BE2C (cell line): ENCODE measurements around the gene BCKDHA.

Experiments
- DNase-seq: peaks from one replicate; pipeline ENCODE4 v3.0.0-alpha.2; 2020
- H3K27me3 ChIP-seq: fragments of 250-450 bp; sonication (Bioruptor Pico); 2 replicates; pipeline ENCODE4 v1.5.1; 2020; ENCODE audit warnings: mild to moderate bottlenecking
- H3K36me3 ChIP-seq: fragments of 250-450 bp; sonication (Bioruptor Pico); 2 replicates; pipeline ENCODE4 v1.5.1; 2020; ENCODE audit warnings: mild to moderate bottlenecking
- H3K4me1 ChIP-seq: fragments of 250-450 bp; sonication (Bioruptor Pico); 2 replicates; pipeline ENCODE4 v1.5.1; 2020
- H3K4me3 ChIP-seq: 2 replicates; pipeline ENCODE4 v1.5.1; 2011; ENCODE audit warnings: low read depth, low read length
- H3K9me3 ChIP-seq: fragments of 250-450 bp; sonication (Bioruptor Pico); 2 replicates; pipeline ENCODE4 v1.5.1; 2020
- CTCF ChIP-seq: IDR thresholded peaks from 2 replicates; pipeline ENCODE4 v1.5.1; 2012; ENCODE audit warnings: mild to moderate bottlenecking, low read depth, low read length

Gene BCKDHA

GRCh38 chr19:41353466-41354342, 43.9 kb upstream of the BCKDHA start, which contains the start of gene TGFB1:
Gene TGFB1, minus strand, starts transcription at chr19:41353922. Its CDS starts 878 bp downstream, at chr19:41353044.
- TF ChIP-seq CTCF = peak; percentile 77
- peak; percentile 79 for DNase-seq
- H3K9me3 ChIP-seq = no peaks in the 10 kb centered on the region
- no peaks in the 10 kb centered on the region for H3K36me3 ChIP-seq
- 0 out of 2 replicates have a peak, but pooled peaks cover 3% of the 10 kb centered on the region for H3K4me1 ChIP-seq
- peaks cover 27% of the 10 kb centered on the region for H3K27me3 ChIP-seq
- H3K4me3 ChIP-seq = peak within 1 kb of the TSS; percentile 75

GRCh38 chr19:41354343-41354953, 43.2 kb upstream of the BCKDHA start:
- TF ChIP-seq CTCF = no peak
- Histone ChIP-seq H3K4me3 (peak overlapping the region; percentile 75), H3K27me3 (peaks cover 27% of the 10 kb centered on the region), H3K36me3 (no peaks in the 10 kb centered on the region), H3K9me3 (no peaks in the 10 kb centered on the region), H3K4me1 (0 out of 2 replicates have a peak, but pooled peaks cover 3% of the 10 kb centered on the region)
- DNase-seq = no peak

- Histone ChIP-seq H3K36me3 (no peaks in the 10 kb centered on the region), H3K4me3 (no peak overlapping the region), H3K27me3 (peaks cover 27% of the 10 kb centered on the region), H3K9me3 (no peaks in the 10 kb centered on the region), H3K4me1 (0 out of 2 replicates have a peak, but pooled peaks cover 3% of the 10 kb centered on the region)
- DNase-seq = no peak
- no peak for TF ChIP-seq CTCF
Measured at GRCh38 chr19:41355035-41355434, 42.6 kb upstream of the BCKDHA start.

GRCh38 chr19:41355802-41356201, 41.8 kb upstream of the BCKDHA start:
- no peak overlapping the region for H3K4me3 ChIP-seq
- H3K9me3 ChIP-seq = no peaks in the 10 kb centered on the region
- 0 out of 2 replicates have a peak, but pooled peaks cover 3% of the 10 kb centered on the region for H3K4me1 ChIP-seq
- no peak for TF ChIP-seq CTCF
- H3K27me3 ChIP-seq = peaks cover 27% of the 10 kb centered on the region
- no peak for DNase-seq
- H3K36me3 ChIP-seq = no peaks in the 10 kb centered on the region

GRCh38 chr19:41356984-41357739, 40.5 kb upstream of the BCKDHA start:
- no peaks in the 10 kb centered on the region for H3K9me3 ChIP-seq

More at GRCh38 chr19:41356984-41357739, 40.5 kb upstream of the BCKDHA start:
- 0 out of 2 replicates have a peak, but pooled peaks cover 3% of the 10 kb centered on the region for H3K4me1 ChIP-seq
- TF ChIP-seq CTCF = no peak
- H3K36me3 ChIP-seq = no peaks in the 10 kb centered on the region
- no peak overlapping the region for H3K4me3 ChIP-seq
- H3K27me3 ChIP-seq = peaks cover 15% of the 10 kb centered on the region
- DNase-seq = no peak
